H9 (cell line): ENCODE results near the gene MST1. TPM values are rescaled to one million over a fixed set of nuclear protein-coding genes. Genes with fewer than 3 reads are reported as not detected.
"Not testable (repeated sequence)": the region's sequence is repeated elsewhere in the genome, so short reads cannot be mapped to it uniquely, and the experiment has no call there.

Experiments used
- DNase-seq: peaks from one replicate; pipeline ENCODE4 v3.0.0-alpha.2; 2017
- H2AFZ ChIP-seq: one replicate; pipeline ENCODE4 v1.6.1; 2013; ENCODE audit warnings: mild to moderate bottlenecking, low read length, control low read depth, moderate library complexity
- H2AK5ac ChIP-seq: 2 replicates; pipeline ENCODE4 v1.6.1; 2013; ENCODE audit warnings: low read length, control low read depth, mixed read lengths; ENCODE audit not compliant: insufficient read length
- H2BK120ac ChIP-seq: one replicate; pipeline ENCODE4 v1.6.1; 2013; ENCODE audit warnings: low read depth, mild to moderate bottlenecking, low read length, control low read depth, inconsistent platforms; ENCODE audit not compliant: poor library complexity, severe bottlenecking
- H2BK12ac ChIP-seq: 2 replicates; pipeline ENCODE4 v1.6.1; 2013; ENCODE audit warnings: low read length, control low read depth, mixed read lengths, low read depth; ENCODE audit not compliant: insufficient read length
- H2BK15ac ChIP-seq: 2 replicates; pipeline ENCODE4 v1.6.1; 2013; ENCODE audit warnings: low read depth, low read length, control low read depth
- H2BK20ac ChIP-seq: one replicate; pipeline ENCODE4 v1.6.1; 2013; ENCODE audit warnings: low read depth, mild to moderate bottlenecking, low read length, control low read depth, inconsistent platforms; ENCODE audit not compliant: poor library complexity, severe bottlenecking
- H2BK5ac ChIP-seq: 2 replicates; pipeline ENCODE4 v1.6.1; 2013; ENCODE audit warnings: low read length, control low read depth, mixed read lengths; ENCODE audit not compliant: insufficient read length
- H3K14ac ChIP-seq: 2 replicates; pipeline ENCODE4 v1.6.1; 2013; ENCODE audit warnings: low read length, control low read depth; ENCODE audit not compliant: insufficient read depth
- H3K18ac ChIP-seq: 2 replicates; pipeline ENCODE4 v1.6.1; 2013; ENCODE audit warnings: low read depth, mild to moderate bottlenecking, mixed read lengths, low read length, control low read depth; ENCODE audit not compliant: insufficient read length
- H3K23ac ChIP-seq: 2 replicates; pipeline ENCODE4 v1.6.1; 2013; ENCODE audit warnings: low read length, control low read depth, mixed read lengths, low read depth; ENCODE audit not compliant: insufficient read length
- H3K23me2 ChIP-seq: 2 replicates; pipeline ENCODE4 v1.6.1; 2013; ENCODE audit warnings: low read depth, mild to moderate bottlenecking, mixed read lengths, low read length, control low read depth; ENCODE audit not compliant: insufficient read length, poor library complexity, severe bottlenecking
- H3K27ac ChIP-seq: 2 replicates; pipeline ENCODE4 v1.5.1; 2013; ENCODE audit warnings: low read length, control low read depth, mixed read lengths, low read depth; ENCODE audit not compliant: insufficient read length
- H3K27me3 ChIP-seq: 2 replicates; pipeline ENCODE4 v1.6.1; 2013; ENCODE audit warnings: low read length, control low read depth, inconsistent platforms; ENCODE audit not compliant: insufficient read depth
- H3K4ac ChIP-seq: 2 replicates; pipeline ENCODE4 v1.6.1; 2013; ENCODE audit warnings: low read depth, mild to moderate bottlenecking, control low read depth, inconsistent platforms, low read length, moderate library complexity
- H3K4me1 ChIP-seq: 2 replicates; pipeline ENCODE4 v1.6.1; 2013; ENCODE audit warnings: low read length, control low read depth, inconsistent platforms; ENCODE audit not compliant: insufficient read depth
- H3K4me2 ChIP-seq: 2 replicates; pipeline ENCODE4 v1.6.1; 2013; ENCODE audit warnings: low read length, control low read depth, mixed read lengths; ENCODE audit not compliant: insufficient read length, insufficient read depth
- H3K56ac ChIP-seq: 2 replicates; pipeline ENCODE4 v1.6.1; 2013; ENCODE audit warnings: low read depth, mild to moderate bottlenecking, mixed read lengths, low read length, control low read depth; ENCODE audit not compliant: insufficient read length
- H3K79me1 ChIP-seq: 2 replicates; pipeline ENCODE4 v1.6.1; 2013; ENCODE audit warnings: low read depth, mild to moderate bottlenecking, moderate library complexity, low read length, control low read depth, inconsistent platforms; ENCODE audit not compliant: insufficient read depth, poor library complexity, severe bottlenecking
- H3K79me2 ChIP-seq: 2 replicates; pipeline ENCODE4 v1.6.1; 2013; ENCODE audit warnings: low read length, control low read depth, inconsistent platforms; ENCODE audit not compliant: insufficient read depth
- H3K9ac ChIP-seq: 2 replicates; pipeline ENCODE4 v1.6.1; 2013; ENCODE audit warnings: low read length, control low read depth, mixed read lengths; ENCODE audit not compliant: insufficient read length; ENCODE audit errors: extremely low read depth
- H3K9me3 ChIP-seq: one replicate; pipeline ENCODE4 v1.6.1; 2013; ENCODE audit warnings: low read depth, low read length, inconsistent platforms; ENCODE audit not compliant: control insufficient read depth
- H3T11ph ChIP-seq: one replicate; pipeline ENCODE4 v1.6.1; 2013; ENCODE audit warnings: mild to moderate bottlenecking, low read length, control low read depth, inconsistent platforms
- H4K20me1 ChIP-seq: one replicate; pipeline ENCODE4 v1.6.1; 2013; ENCODE audit not compliant: control insufficient read depth, insufficient read length, insufficient read depth
- H4K5ac ChIP-seq: 2 replicates; pipeline ENCODE4 v1.6.1; 2013; ENCODE audit warnings: low read depth, mild to moderate bottlenecking, mixed read lengths, low read length, control low read depth; ENCODE audit not compliant: insufficient read length
- H4K8ac ChIP-seq: replicated peaks from 2 replicates; pipeline ENCODE4 v1.6.1; 2013; ENCODE audit warnings: low read length, control low read depth, mixed read lengths, low read depth; ENCODE audit not compliant: insufficient read length
- H4K91ac ChIP-seq: 2 replicates; pipeline ENCODE4 v1.6.1; 2013; ENCODE audit warnings: low read depth, mild to moderate bottlenecking, moderate library complexity, mixed read lengths, low read length, control low read depth; ENCODE audit not compliant: insufficient read length
- H3K27ac Mint-ChIP-seq, 3 experiments: 2 replicates in 2 of 3; 3 replicates in 1 of 3; pipeline ENCODE4 v1.8.0; 2020 to 2021; ENCODE audit warnings: mixed read lengths in 3 of 3, mild to moderate bottlenecking in 1 of 3, moderate library complexity in 1 of 3
- H3K27me3 Mint-ChIP-seq: 2 replicates; pipeline ENCODE4 v1.8.0; 2021; ENCODE audit warnings: low read depth, mild to moderate bottlenecking, moderate library complexity, mixed read lengths
- H3K36me3 Mint-ChIP-seq, 3 experiments: 2 replicates in 2 of 3; 3 replicates in 1 of 3; pipeline ENCODE4 v1.8.0; 2020 to 2021; ENCODE audit warnings: low read depth in 3 of 3, mixed read lengths in 3 of 3; ENCODE audit not compliant: insufficient read depth in 1 of 3
- H3K4me1 Mint-ChIP-seq, 2 experiments: 2 replicates each; pipeline ENCODE4 v1.8.0; 2020; ENCODE audit warnings: mixed read lengths in 2 of 2
- H3K4me3 Mint-ChIP-seq, 2 experiments: 2 replicates in 1 of 2; 3 replicates in 1 of 2; pipeline ENCODE4 v1.8.0; 2020 to 2021; ENCODE audit warnings: mild to moderate bottlenecking in 2 of 2, mixed read lengths in 2 of 2, moderate library complexity in 1 of 2
- H3K9me3 Mint-ChIP-seq, 2 experiments: 2 replicates in 1 of 2; 3 replicates in 1 of 2; pipeline ENCODE4 v1.8.0; 2020; ENCODE audit warnings: mild to moderate bottlenecking in 2 of 2, mixed read lengths in 2 of 2, moderate library complexity in 1 of 2
- WGBS: extraction: QIAGEN DNeasy Blood & Tissue Kit; methylation state at CpG from one replicate; pipeline ENCODE4 v1.1.7; 2013; ENCODE audit warnings: missing lambda C conversion rate, low lambda C conversion rate, mixed read lengths; ENCODE audit not compliant: insufficient read length; ENCODE audit errors: extremely low coverage; 5-methylcytosine and 5-hydroxymethylcytosine counted together
- total RNA-seq: library from RNA; stranded (reverse); gene quantifications from 2 replicates; pipeline ENCODE4 v1.2.1, GENCODE V29; 2021

Gene MST1
- total RNA-seq, 1 experiment from 2014 or later: 8.9 TPM

DNA sequence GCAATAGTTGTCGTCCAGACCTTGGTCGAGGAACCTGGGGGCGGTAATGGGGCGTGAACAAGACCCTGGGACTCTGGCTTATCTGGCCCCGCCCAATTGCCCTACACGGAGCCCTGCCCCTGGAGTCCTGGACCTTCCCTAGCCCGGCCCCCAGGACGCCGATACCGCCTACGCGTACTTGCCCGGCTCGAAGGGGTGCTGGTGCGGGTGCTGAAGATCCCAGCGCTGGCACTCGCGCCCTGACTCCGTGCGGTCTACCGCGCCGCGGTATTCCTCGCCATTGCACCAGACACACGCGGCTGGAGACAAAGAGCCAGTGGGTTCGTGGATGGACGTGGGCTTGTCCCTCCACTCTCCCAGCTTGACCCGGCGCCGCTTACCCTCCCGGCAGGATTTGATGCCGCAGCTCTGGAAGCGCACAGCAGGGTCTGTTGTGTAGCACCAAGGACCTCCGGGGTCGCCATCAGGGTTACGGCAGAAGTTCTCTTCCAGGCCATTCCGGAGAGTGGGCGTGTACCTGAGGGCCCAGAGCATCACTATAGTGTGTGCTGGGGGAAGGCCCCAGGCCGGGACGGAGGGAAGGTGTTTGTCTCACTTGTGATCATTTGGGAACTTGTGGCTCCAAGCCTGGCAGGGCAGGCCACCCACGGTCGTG is 2.4 kb downstream of the MST1 start:
- not testable (repeated sequence) for H4K8ac ChIP-seq, H2BK120ac ChIP-seq, H3K9me3 ChIP-seq, H2BK5ac ChIP-seq, H3K79me2 ChIP-seq, H3K27me3 ChIP-seq, H3K56ac ChIP-seq, H3K23me2 ChIP-seq, H3K79me1 ChIP-seq, H3T11ph ChIP-seq, H2BK15ac ChIP-seq, H4K20me1 ChIP-seq, H2AK5ac ChIP-seq, H2BK20ac ChIP-seq, H3K27me3 Mint-ChIP-seq, H3K4ac ChIP-seq, H2AFZ ChIP-seq, H2BK12ac ChIP-seq, H3K23ac ChIP-seq, H3K4me1 ChIP-seq, H4K91ac ChIP-seq, H3K27ac ChIP-seq, H4K5ac ChIP-seq, H3K9me3 Mint-ChIP-seq
- H3K4me3 Mint-ChIP-seq: peak overlapping the region; percentile 74 to 86
- Histone ChIP-seq H3K4me2 (peak overlapping the region; percentile 72), H3K9ac (peak overlapping the region; percentile 52), H3K18ac (peak overlapping the region; percentile 85), H3K14ac (peak overlapping the region; percentile 85)
- WGBS: no CpG with 5 or more reads among the region's 44 CpGs
- peak; percentile 92 for DNase-seq
- peaks cover 11 to 28% (median 26%) of the 10 kb centered on the region in 3 experiments; a peak in 6 of 7 replicates for H3K36me3 Mint-ChIP-seq
- peaks cover 20 to 30% of the 10 kb centered on the region in 2 experiments for H3K4me1 Mint-ChIP-seq
- H3K27ac Mint-ChIP-seq: peak overlapping the region; percentile 44 to 92 (median 74); a peak in 5 of 7 replicates
